ENCODE measurements around the gene LRFN3. TPM values are rescaled to one million over a fixed set of nuclear protein-coding genes. Genes with fewer than 3 reads are reported as not detected.

LRFN3 gene
- total RNA-seq, 1 experiment from 2014 or later, result 20.6 TPM

- peak; percentile 70; the same call in 1 of the 2 replicates for TF ChIP-seq ARID4B (CRISPR knock-in tag; IDR thresholded peaks at IDR 0.05; ENCODE audit: borderline replicate concordance)
Observed at GRCh38 chr19:35963514-35963913, 27.3 kb downstream of the LRFN3 start (continued).

GRCh38 chr19:35966771-35967170 is 30.6 kb downstream of the LRFN3 start:
- ChIA-PET CTCF (interaction anchor here (1.5 to 2.2 kb wide), 2 partner anchors 10 to 27 kb away, joined by 3 to 12 read pairs; no protein-coding TSS in a partner anchor), POLR2A (no interaction called here)
- Mint-ChIP-seq H3K27me3 (ENCODE audit: low read depth) (peaks cover 4% of the 10 kb centered on the region), H3K4me3 (no peak overlapping the region), H3K9me3 (no peaks in the 10 kb centered on the region), H3K36me3 (no peaks in the 10 kb centered on the region), H3K27ac (no peak overlapping the region), H3K4me1 (no peaks in the 10 kb centered on the region)
- TF ChIP-seq NFE2L1 (CRISPR knock-in tag; IDR thresholded peaks at IDR 0.05) (no peak), NFYB (CRISPR knock-in tag; conservative IDR thresholded peaks at IDR 0.05; ENCODE audit: low read depth) (no peak), USF1 (CRISPR knock-in tag; IDR thresholded peaks at IDR 0.05) (no peak), USF2 (CRISPR knock-in tag; IDR thresholded peaks at IDR 0.05) (no peak), MYBL2 (CRISPR knock-in tag; IDR thresholded peaks at IDR 0.05) (no peak), CBFB (CRISPR knock-in tag; IDR thresholded peaks at IDR 0.05; ENCODE audit: low read depth) (no peak), RORB (CRISPR knock-in tag; IDR thresholded peaks at IDR 0.05) (no peak), SMAD3 (CRISPR knock-in tag; IDR thresholded peaks at IDR 0.05; ENCODE audit: borderline replicate concordance) (no peak), OVOL2 (CRISPR knock-in tag; IDR thresholded peaks at IDR 0.05; ENCODE audit: borderline replicate concordance) (no peak), SP1 (CRISPR knock-in tag; conservative IDR thresholded peaks at IDR 0.05) (no peak), ZNF219 (CRISPR knock-in tag; IDR thresholded peaks at IDR 0.05; ENCODE audit: borderline replicate concordance) (no peak), NFATC4 (CRISPR knock-in tag; IDR thresholded peaks at IDR 0.05) (no peak), HMGXB4 (CRISPR knock-in tag; IDR thresholded peaks at IDR 0.05) (no peak), ATF2 (CRISPR knock-in tag; IDR thresholded peaks at IDR 0.05; ENCODE audit: borderline replicate concordance, low read depth) (no peak)
- ATAC-seq, result no peak
- no peak for DNase-seq (ENCODE audit: low spot score)

GRCh38 chr19:35973487-35973886 is 37.3 kb downstream of the LRFN3 start:
- H3K27me3 Mint-ChIP-seq (ENCODE audit: low read depth), result no peaks in the 10 kb centered on the region
- POLR2A ChIA-PET, result no interaction called here
- no peaks in the 10 kb centered on the region for H3K9me3 Mint-ChIP-seq
- CTCF ChIA-PET, result no interaction called here
- H3K4me3 Mint-ChIP-seq, result no peak overlapping the region
- H3K27ac Mint-ChIP-seq, result no peak overlapping the region
- peaks cover 6% of the 10 kb centered on the region; the same call in 1 of the 2 replicates for H3K4me1 Mint-ChIP-seq
- ATAC-seq (no peak), DNase-seq (ENCODE audit: low spot score) (no peak)
- no peaks in the 10 kb centered on the region for H3K36me3 Mint-ChIP-seq
- TF ChIP-seq ZMAT4 (CRISPR knock-in tag; IDR thresholded peaks at IDR 0.05), result no peak
- TF ChIP-seq USF2 (CRISPR knock-in tag; IDR thresholded peaks at IDR 0.05), result no peak
- TF ChIP-seq RELA (CRISPR knock-in tag; IDR thresholded peaks at IDR 0.05; ENCODE audit: borderline replicate concordance), result no peak
- TF ChIP-seq STAT6 (CRISPR knock-in tag; conservative IDR thresholded peaks at IDR 0.05; ENCODE audit: low read depth), result no peak
- no peak for TF ChIP-seq ZBTB21 (CRISPR knock-in tag; IDR thresholded peaks at IDR 0.05; ENCODE audit: borderline replicate concordance)

All from WTC11 (cell line).